Endothelial cell of umbilical vein (primary cell): ENCODE measurements around the gene KRT77. TPM values are rescaled to one million over a fixed set of nuclear protein-coding genes. Genes with fewer than 3 reads are reported as not detected.

Experiments
- BruUV-seq: library from RNA; stranded (reverse); fragments of 400-500 nt; replicated peaks from 2 replicates; lab custom pipeline; 2021; lab: Mats Ljungman, UMichigan
- CTCF ChIA-PET: fragments of 300-600, 350-600 bp; sonication (Branson Sonifier 250); formaldehyde crosslinking; loops from one replicate; lab custom pipeline; 2021; ENCODE audit warnings: antibody characterized with exemption, inconsistent platforms; lab: Charles Lee
- POLR2A ChIA-PET: fragments of 300-600, 350-600 bp; sonication (Branson Sonifier 250); formaldehyde crosslinking; loops from one replicate; lab custom pipeline; 2021; ENCODE audit warnings: antibody characterized with exemption, inconsistent platforms; lab: Charles Lee
- DNase-seq: peaks from one replicate; pipeline ENCODE4 v3.0.0-alpha.2; 2011; ENCODE audit warnings: low read depth, low spot score
- FAIRE-seq: peaks from 2 replicates; lab custom pipeline; 2011; peaks lifted over from hg19 to GRCh38; lab: Jason Lieb, UNC
- H2AFZ ChIP-seq: 2 replicates; pipeline ENCODE4 v1.6.0; 2012; ENCODE audit warnings: low read depth, low read length, control low read depth, inconsistent platforms
- H3K27ac ChIP-seq: 2 replicates; pipeline ENCODE4 v1.5.1; 2011; ENCODE audit warnings: low read depth, mild to moderate bottlenecking, control low read depth, low read length, moderate library complexity; ENCODE audit not compliant: insufficient read depth
- H3K27me3 ChIP-seq, 2 experiments: 2 replicates each; pipeline versions ENCODE4 v1.6.0 to v1.6.1; 2011; ENCODE audit warnings: low read length in 2 of 2, mixed read lengths in 1 of 2; ENCODE audit not compliant: control insufficient read depth in 2 of 2, insufficient read depth in 2 of 2
- H3K36me3 ChIP-seq, 2 experiments: 2 replicates in 1 of 2; 3 replicates in 1 of 2; pipeline ENCODE4 v1.5.1; 2011; ENCODE audit warnings: low read length in 2 of 2, mild to moderate bottlenecking in 1 of 2, moderate library complexity in 1 of 2; ENCODE audit not compliant: control insufficient read depth in 2 of 2, insufficient read depth in 2 of 2; ENCODE audit errors: extremely low read depth in 1 of 2
- H3K4me1 ChIP-seq: 3 replicates; pipeline ENCODE4 v1.5.1; 2011; ENCODE audit warnings: mild to moderate bottlenecking, low read length; ENCODE audit not compliant: control insufficient read depth, insufficient read depth; ENCODE audit errors: extremely low read depth
- H3K4me2 ChIP-seq: 2 replicates; pipeline ENCODE4 v1.6.1; 2011; ENCODE audit warnings: low read length, control low read depth, mixed read lengths; ENCODE audit not compliant: insufficient read depth
- H3K4me3 ChIP-seq, 3 experiments: fragments of 200-600 bp in 1 of 3; sonication (generic), shearing (Covaris generic) in 1 of 3; replicated peaks in 1 of 3; 2 replicates each; pipeline ENCODE4 v1.5.1; 2011 to 2016; ENCODE audit warnings: control low read depth in 3 of 3, low read length in 3 of 3, mild to moderate bottlenecking in 2 of 3, inconsistent platforms in 1 of 3, low read depth in 1 of 3, moderate library complexity in 1 of 3; ENCODE audit not compliant: insufficient read depth in 1 of 3
- H3K79me2 ChIP-seq: 2 replicates; pipeline ENCODE4 v1.6.0; 2012; ENCODE audit warnings: low read length, inconsistent platforms; ENCODE audit not compliant: control insufficient read depth, insufficient read depth
- H3K9ac ChIP-seq: replicated peaks from 2 replicates; pipeline ENCODE3; 2011; ENCODE audit warnings: low read length, control low read depth; ENCODE audit not compliant: insufficient read depth; ENCODE audit errors: extremely low read depth
- H3K9me1 ChIP-seq: replicated peaks from 3 replicates; pipeline ENCODE4 v1.6.0; 2011; ENCODE audit warnings: mild to moderate bottlenecking, low read length; ENCODE audit not compliant: control insufficient read depth, insufficient read depth; ENCODE audit errors: extremely low read depth
- H3K9me3 ChIP-seq: replicated peaks from 2 replicates; pipeline ENCODE4 v1.5.1; 2012; ENCODE audit warnings: low read length, inconsistent platforms; ENCODE audit not compliant: control insufficient read depth, insufficient read depth
- H4K20me1 ChIP-seq: replicated peaks from 2 replicates; pipeline ENCODE3; 2011; ENCODE audit warnings: mild to moderate bottlenecking, low read length; ENCODE audit not compliant: control insufficient read depth, insufficient read depth; ENCODE audit errors: extremely low read depth
- EZH2 ChIP-seq: IDR thresholded peaks from 2 replicates; pipeline ENCODE4 v1.6.1; 2012; ENCODE audit warnings: borderline replicate concordance, low read depth, mild to moderate bottlenecking, moderate library complexity, low read length, inconsistent platforms; ENCODE audit not compliant: severe bottlenecking
- FOS ChIP-seq: IDR thresholded peaks from 2 replicates; pipeline ENCODE4 v1.6.1; 2011; ENCODE audit warnings: mild to moderate bottlenecking, low read length, moderate library complexity, borderline replicate concordance; ENCODE audit not compliant: insufficient read depth
- GATA2 ChIP-seq: IDR thresholded peaks from 2 replicates; pipeline ENCODE4 v1.7.0; 2011; ENCODE audit warnings: low read depth, mild to moderate bottlenecking, moderate library complexity, mixed read lengths, low read length; ENCODE audit not compliant: insufficient read length, insufficient read depth
- JUN ChIP-seq: IDR thresholded peaks from 2 replicates; pipeline ENCODE4 v1.6.1; 2011; ENCODE audit warnings: borderline replicate concordance, low read depth; ENCODE audit not compliant: insufficient read length, insufficient read depth
- MAX ChIP-seq: IDR thresholded peaks from 2 replicates; pipeline ENCODE4 v1.6.1; 2011; ENCODE audit not compliant: insufficient read depth, insufficient read length
- MYC ChIP-seq: IDR thresholded peaks from one replicate; pipeline ENCODE4 v1.6.1; 2011; ENCODE audit warnings: mild to moderate bottlenecking, low read depth, low read length
- POLR2A ChIP-seq: IDR thresholded peaks from 2 replicates; pipeline ENCODE4 v1.6.1; 2012; ENCODE audit warnings: low read depth, mild to moderate bottlenecking, control low read depth, low read length
- POLR2AphosphoS5 ChIP-seq: IDR thresholded peaks from 2 replicates; pipeline ENCODE4 v1.6.1; 2012; ENCODE audit warnings: low read depth, mild to moderate bottlenecking, control low read depth, low read length, moderate library complexity; ENCODE audit not compliant: insufficient read depth
- dilution Hi-C: fragments of 300-500 bp; cut with MboI; formaldehyde crosslinking; loops from one replicate; pipeline ENCODE4 v1.15.0; 2019; ENCODE audit warnings: low sequenced_read_pairs; ENCODE audit not compliant: extremely low pct_ligation_motif_present
- intact Hi-C: fragments of 100-400 bp; cut with micrococcal nuclease; formaldehyde crosslinking; loops from one replicate; pipeline ENCODE4 v1.10.0; 2022
- polyA plus RNA-seq, 4 experiments: library from polyadenylated mRNA; depleted of rRNA in 3 of 4; stranded (reverse) in 3 of 4; unstranded in 1 of 4; fragments of >200 nt; gene quantifications; 2 replicates each; pipeline versions ENCODE4 v1.2.1 to v1.2.3, GENCODE V29; 2011 to 2012; ENCODE audit warnings: missing spikeins in 1 of 4
- total RNA-seq: library from RNA; stranded (reverse); gene quantifications from 2 replicates; pipeline ENCODE4 v1.2.3, GENCODE V29; 2021
- TF ChIP-seq, protein P1 (sequence below), 2 donors: IDR thresholded peaks; 1 replicate in 1 of 2; 2 replicates in 1 of 2; pipeline ENCODE4 v1.5.1; 2011; ENCODE audit warnings: low read length in 2 of 2, mild to moderate bottlenecking in 2 of 2, moderate library complexity in 2 of 2, control low read depth in 1 of 2, inconsistent platforms in 1 of 2, low read depth in 1 of 2; ENCODE audit not compliant: insufficient read depth in 1 of 2; ENCODE audit errors: extremely low read depth in 1 of 2

Gene KRT77
- total and polyA plus RNA-seq, 2 donors (not counting 3 experiments of a cell fraction or from before 2014, with no cell fraction given), result not detected

- POLR2A ChIA-PET, result no interaction called here
- FAIRE-seq (no peak), DNase-seq (no peak)
- Histone ChIP-seq H3K36me3 (no peaks in the 10 kb centered on the region), H3K27ac (no peak overlapping the region), H3K4me2 (no peak overlapping the region), H3K9me1 (no peaks in the 10 kb centered on the region), H3K27me3 (no peaks in the 10 kb centered on the region), H3K79me2 (no peaks in the 10 kb centered on the region), H3K9me3 (no peaks in the 10 kb centered on the region), H3K9ac (no peak overlapping the region), H3K4me3 (no peak overlapping the region), H3K4me1 (no peaks in the 10 kb centered on the region), H4K20me1 (no peaks in the 10 kb centered on the region), H2AFZ (no peak overlapping the region)
- no TSS peak for BruUV-seq
- intact Hi-C loops, result no loop called here
- TF ChIP-seq JUN (no peak), GATA2 (no peak), FOS (no peak), EZH2 (no peak)
- dilution Hi-C loops, result no loop called here
- CTCF ChIA-PET, result interaction anchor here (1.1 kb wide), 1 partner anchor 142 kb away, joined by 3 read pairs; no protein-coding TSS in a partner anchor
Observed at GRCh38 chr12:52729147-52729546, 25.8 kb upstream of the KRT77 start.

- ChIA-PET CTCF (interaction anchor here (1.1 kb wide), 1 partner anchor 142 kb away, joined by 3 read pairs; no protein-coding TSS in a partner anchor), POLR2A (no interaction called here)
- H3K9me3 ChIP-seq, result no peaks in the 10 kb centered on the region
- H3K4me1 ChIP-seq, result no peaks in the 10 kb centered on the region
- H3K9ac ChIP-seq, result no peak overlapping the region
- H3K27me3 ChIP-seq, result no peaks in the 10 kb centered on the region
- FAIRE-seq (no peak), DNase-seq (no peak)
- no peak overlapping the region for H3K4me2 ChIP-seq
- dilution Hi-C loops (no loop called here), intact Hi-C loops (no loop called here)
- H3K79me2 ChIP-seq, result no peaks in the 10 kb centered on the region
- H3K27ac ChIP-seq, result no peak overlapping the region
- no peaks in the 10 kb centered on the region for H3K9me1 ChIP-seq
- H3K4me3 ChIP-seq, result no peak overlapping the region
- no peaks in the 10 kb centered on the region for H3K36me3 ChIP-seq
- no peaks in the 10 kb centered on the region for H4K20me1 ChIP-seq
- no TSS peak for BruUV-seq
- H2AFZ ChIP-seq, result no peak overlapping the region
- TF ChIP-seq POLR2AphosphoS5 (no peak), MAX (no peak), GATA2 (no peak), MYC (no peak), FOS (no peak), POLR2A (no peak), JUN (no peak), EZH2 (no peak)
- TF ChIP-seq, protein P1, sequence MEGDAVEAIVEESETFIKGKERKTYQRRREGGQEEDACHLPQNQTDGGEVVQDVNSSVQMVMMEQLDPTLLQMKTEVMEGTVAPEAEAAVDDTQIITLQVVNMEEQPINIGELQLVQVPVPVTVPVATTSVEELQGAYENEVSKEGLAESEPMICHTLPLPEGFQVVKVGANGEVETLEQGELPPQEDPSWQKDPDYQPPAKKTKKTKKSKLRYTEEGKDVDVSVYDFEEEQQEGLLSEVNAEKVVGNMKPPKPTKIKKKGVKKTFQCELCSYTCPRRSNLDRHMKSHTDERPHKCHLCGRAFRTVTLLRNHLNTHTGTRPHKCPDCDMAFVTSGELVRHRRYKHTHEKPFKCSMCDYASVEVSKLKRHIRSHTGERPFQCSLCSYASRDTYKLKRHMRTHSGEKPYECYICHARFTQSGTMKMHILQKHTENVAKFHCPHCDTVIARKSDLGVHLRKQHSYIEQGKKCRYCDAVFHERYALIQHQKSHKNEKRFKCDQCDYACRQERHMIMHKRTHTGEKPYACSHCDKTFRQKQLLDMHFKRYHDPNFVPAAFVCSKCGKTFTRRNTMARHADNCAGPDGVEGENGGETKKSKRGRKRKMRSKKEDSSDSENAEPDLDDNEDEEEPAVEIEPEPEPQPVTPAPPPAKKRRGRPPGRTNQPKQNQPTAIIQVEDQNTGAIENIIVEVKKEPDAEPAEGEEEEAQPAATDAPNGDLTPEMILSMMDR (IDR thresholded peaks at IDR 0.05; ENCODE audit: extremely low read depth in 1 of 2, insufficient read depth in 1 of 2, low read depth in 1 of 2, low read length in 2 of 2), result no peak
Observed at GRCh38 chr12:52728374-52728773, 25.1 kb upstream of the KRT77 start.
